GM19351 (cell line): ENCODE measurements around the gene CACNA1C.

ENCODE experiments used
- ATAC-seq: cut with Tn5 transposase; IDR thresholded peaks from one replicate; pipeline ENCODE4 v1.9.1; 2021; ENCODE audit warnings: mild to moderate bottlenecking, moderate library complexity; ENCODE audit not compliant: unreplicated experiment

The CACNA1C gene

GRCh38 chr12:2403221-2403976 lies 350.6 kb downstream of the CACNA1C start:
- no peak for ATAC-seq

- ATAC-seq: no peak
Observed at GRCh38 chr12:2405039-2405438, 352.3 kb downstream of the CACNA1C start.

GRCh38 chr12:2406903-2407302 lies 354.1 kb downstream of the CACNA1C start:
- ATAC-seq: no peak

- ATAC-seq: no peak
Observed at GRCh38 chr12:2408262-2408661, 355.5 kb downstream of the CACNA1C start.

GRCh38 chr12:2409656-2410265 lies 357.0 kb downstream of the CACNA1C start:
- ATAC-seq: no peak

GRCh38 chr12:2410496-2410895 lies 357.7 kb downstream of the CACNA1C start:
- no peak for ATAC-seq

- no peak for ATAC-seq
Observed at GRCh38 chr12:2411011-2411410, 358.2 kb downstream of the CACNA1C start.

- ATAC-seq: no peak
Observed at GRCh38 chr12:2411616-2412304, 359.0 kb downstream of the CACNA1C start.

- no peak for ATAC-seq
Observed at GRCh38 chr12:2412305-2412643, 359.5 kb downstream of the CACNA1C start.

GRCh38 chr12:2413301-2413700 lies 360.5 kb downstream of the CACNA1C start:
- no peak for ATAC-seq

GRCh38 chr12:2413999-2414792 lies 361.4 kb downstream of the CACNA1C start:
- no peak for ATAC-seq

GRCh38 chr12:2414810-2415567 lies 362.2 kb downstream of the CACNA1C start:
- no peak for ATAC-seq

- ATAC-seq: no peak
Observed at GRCh38 chr12:2415568-2415944, 362.8 kb downstream of the CACNA1C start.

GRCh38 chr12:2416158-2416557 lies 363.4 kb downstream of the CACNA1C start:
- ATAC-seq: no peak

GRCh38 chr12:2417481-2418160 lies 364.8 kb downstream of the CACNA1C start:
- ATAC-seq: no peak

GRCh38 chr12:2418579-2418978 lies 365.8 kb downstream of the CACNA1C start:
- no peak for ATAC-seq

- ATAC-seq: no peak
Observed at GRCh38 chr12:2422591-2422990, 369.8 kb downstream of the CACNA1C start.

- ATAC-seq: no peak
Observed at GRCh38 chr12:2429032-2429431, 376.2 kb downstream of the CACNA1C start.

- ATAC-seq: no peak
Observed at GRCh38 chr12:2431810-2432209, 379.0 kb downstream of the CACNA1C start.

GRCh38 chr12:2432856-2433255 lies 380.1 kb downstream of the CACNA1C start:
- ATAC-seq: no peak
